Lower leg skin (tissue), 4 donors: ENCODE data around the gene VPS50. TPM values are rescaled to one million over a fixed set of nuclear protein-coding genes. Genes with fewer than 3 reads are reported as not detected.

ENCODE experiments used
- DNase-seq, 2 donors: peaks; one replicate each; pipeline ENCODE4 v3.0.0-alpha.2; 2019; ENCODE audit warnings: low spot score in 2 of 2
- H3K4me3 ChIP-seq: fragments of 200-600 bp; sonication (generic); 2 replicates; pipeline ENCODE4 v1.5.1; 2017; ENCODE audit warnings: mild to moderate bottlenecking, low read depth; ENCODE audit not compliant: poor library complexity, severe bottlenecking
- POLR2A ChIP-seq, 2 donors: fragments of 450-650 bp; IDR thresholded peaks; one replicate each; pipeline ENCODE4 v1.6.1; 2016 to 2017; ENCODE audit warnings: antibody characterized with exemption in 2 of 2, mild to moderate bottlenecking in 1 of 2, moderate library complexity in 1 of 2
- WGBS, 2 donors: methylation state at CpG; one replicate each; pipeline ENCODE4 v1.1.5; 2018; 5-methylcytosine and 5-hydroxymethylcytosine counted together
- intact Hi-C: fragments of 100-400 bp; cut with DNase I; formaldehyde crosslinking; loops from one replicate; pipeline ENCODE4 v1.15.0; 2023; ENCODE audit warnings: low total_unique reads
- total RNA-seq, 4 donors: library from RNA; depleted of rRNA; stranded (reverse); fragments of >200 nt; gene quantifications; one replicate each; pipeline ENCODE4 v1.1.0, GENCODE V29; 2016
- TF ChIP-seq, protein P1 (sequence below), 3 donors: fragments of 450-650 bp; IDR thresholded peaks; one replicate each; pipeline ENCODE4 v1.5.1; 2016; ENCODE audit warnings: antibody characterized with exemption in 3 of 3, mild to moderate bottlenecking in 3 of 3, moderate library complexity in 2 of 3

The VPS50 gene
- total RNA-seq, 4 donors from 2014 or later: 17.6 to 34.5 (median 24.6) TPM

DNA sequence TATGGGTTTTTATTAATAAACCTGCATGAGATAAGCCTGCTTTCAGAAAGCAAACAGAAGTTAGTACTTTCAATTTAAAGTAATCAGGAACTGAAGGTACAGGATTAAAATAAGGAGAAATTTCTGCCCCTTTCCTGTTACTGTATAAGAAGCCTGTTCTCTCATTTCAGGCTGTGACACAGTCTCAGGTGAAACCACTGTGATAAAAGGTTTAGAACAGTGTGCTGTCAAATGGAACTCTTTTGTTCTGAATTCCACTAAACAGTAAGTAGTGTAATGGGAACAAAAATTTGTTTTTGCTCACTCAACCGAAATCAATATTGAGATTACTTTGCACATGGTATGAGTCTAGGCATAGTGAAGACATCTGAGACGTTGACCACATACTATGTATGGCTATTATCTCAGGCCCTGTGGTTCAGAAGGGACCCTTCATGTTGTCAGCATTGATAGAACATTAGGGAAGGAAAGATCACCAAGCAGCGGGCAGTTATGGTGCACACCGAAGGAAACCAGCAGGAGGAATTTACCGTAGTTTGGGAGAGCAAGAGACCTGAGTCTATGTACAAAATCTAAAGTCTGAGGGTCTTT, 20.8 kb upstream of the VPS50 start:
- H3K4me3 ChIP-seq: no peak overlapping the region
- no peak for DNase-seq
- TF ChIP-seq, protein P1, sequence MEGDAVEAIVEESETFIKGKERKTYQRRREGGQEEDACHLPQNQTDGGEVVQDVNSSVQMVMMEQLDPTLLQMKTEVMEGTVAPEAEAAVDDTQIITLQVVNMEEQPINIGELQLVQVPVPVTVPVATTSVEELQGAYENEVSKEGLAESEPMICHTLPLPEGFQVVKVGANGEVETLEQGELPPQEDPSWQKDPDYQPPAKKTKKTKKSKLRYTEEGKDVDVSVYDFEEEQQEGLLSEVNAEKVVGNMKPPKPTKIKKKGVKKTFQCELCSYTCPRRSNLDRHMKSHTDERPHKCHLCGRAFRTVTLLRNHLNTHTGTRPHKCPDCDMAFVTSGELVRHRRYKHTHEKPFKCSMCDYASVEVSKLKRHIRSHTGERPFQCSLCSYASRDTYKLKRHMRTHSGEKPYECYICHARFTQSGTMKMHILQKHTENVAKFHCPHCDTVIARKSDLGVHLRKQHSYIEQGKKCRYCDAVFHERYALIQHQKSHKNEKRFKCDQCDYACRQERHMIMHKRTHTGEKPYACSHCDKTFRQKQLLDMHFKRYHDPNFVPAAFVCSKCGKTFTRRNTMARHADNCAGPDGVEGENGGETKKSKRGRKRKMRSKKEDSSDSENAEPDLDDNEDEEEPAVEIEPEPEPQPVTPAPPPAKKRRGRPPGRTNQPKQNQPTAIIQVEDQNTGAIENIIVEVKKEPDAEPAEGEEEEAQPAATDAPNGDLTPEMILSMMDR (IDR thresholded peaks at IDR 0.05): no peak
- TF ChIP-seq POLR2A (IDR thresholded peaks at IDR 0.05): no peak
- WGBS, 2 donors: 78 to 85% methylated on average over 5 of the region's 5 CpGs
- intact Hi-C loops: no loop called here

- WGBS, 2 donors: 20 to 23% methylated on average over 1 of the region's 1 CpG
- no peak for DNase-seq
- intact Hi-C loops: no loop called here
- H3K4me3 ChIP-seq: no peak overlapping the region
- TF ChIP-seq, protein P1 (IDR thresholded peaks at IDR 0.05): no peak
- no peak for TF ChIP-seq POLR2A (IDR thresholded peaks at IDR 0.05)
Observed at GRCh38 chr7:93212881-93213280, 19.3 kb upstream of the VPS50 start.

DNA sequence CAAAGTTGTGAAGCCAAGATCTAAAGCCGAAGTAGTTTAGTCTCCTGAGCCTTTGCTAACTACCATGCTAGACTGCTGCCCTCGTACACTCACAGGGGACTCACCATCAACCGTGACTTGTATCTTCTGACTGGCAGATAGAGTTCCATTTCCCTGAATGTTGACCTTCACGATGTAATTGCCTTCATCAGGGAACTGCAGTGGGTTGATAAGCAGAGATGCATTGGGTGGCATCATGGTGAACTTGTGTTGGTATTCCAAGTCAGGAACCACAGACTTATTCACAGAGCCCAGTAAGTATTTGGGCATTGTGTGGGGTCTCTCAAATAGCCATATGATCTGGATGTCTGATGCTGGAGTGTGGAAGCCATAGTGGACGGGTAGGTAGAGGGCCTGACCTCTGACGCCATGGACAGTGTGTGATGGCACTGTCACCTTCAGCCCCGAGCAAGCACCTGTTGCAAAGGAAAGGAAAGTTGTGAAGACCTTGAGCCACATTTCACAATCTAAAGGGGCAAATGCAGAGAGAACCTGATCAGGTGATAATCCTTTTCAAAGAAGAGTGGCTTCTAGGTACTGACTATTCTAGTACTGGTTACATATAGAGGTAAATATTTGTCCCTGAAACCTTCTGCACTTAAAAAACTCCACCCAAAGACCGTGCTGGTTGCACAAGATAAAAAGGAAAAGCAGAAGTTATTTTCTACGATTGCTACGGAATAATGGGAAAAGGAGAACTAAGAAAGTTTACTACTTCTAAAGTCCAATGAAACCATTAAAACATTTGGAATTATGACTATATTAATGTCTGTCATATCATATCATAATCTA, 13.0 kb upstream of the VPS50 start:
- H3K4me3 ChIP-seq: no peak overlapping the region
- WGBS, 2 donors: 78 to 80% methylated on average over 10 of the region's 10 CpGs
- intact Hi-C loops: no loop called here
- no peak for TF ChIP-seq POLR2A (IDR thresholded peaks at IDR 0.05)
- TF ChIP-seq, protein P1 (IDR thresholded peaks at IDR 0.05): no peak
- DNase-seq: no peak

- no peak for TF ChIP-seq POLR2A (IDR thresholded peaks at IDR 0.05)
- TF ChIP-seq, protein P1 (IDR thresholded peaks at IDR 0.05): no peak
- no peak overlapping the region for H3K4me3 ChIP-seq
- WGBS, 2 donors: 59 to 83% methylated on average over 1 of the region's 1 CpG
- intact Hi-C loops: no loop called here
- no peak for DNase-seq
Observed at GRCh38 chr7:93219868-93220267, 12.3 kb upstream of the VPS50 start.

DNA sequence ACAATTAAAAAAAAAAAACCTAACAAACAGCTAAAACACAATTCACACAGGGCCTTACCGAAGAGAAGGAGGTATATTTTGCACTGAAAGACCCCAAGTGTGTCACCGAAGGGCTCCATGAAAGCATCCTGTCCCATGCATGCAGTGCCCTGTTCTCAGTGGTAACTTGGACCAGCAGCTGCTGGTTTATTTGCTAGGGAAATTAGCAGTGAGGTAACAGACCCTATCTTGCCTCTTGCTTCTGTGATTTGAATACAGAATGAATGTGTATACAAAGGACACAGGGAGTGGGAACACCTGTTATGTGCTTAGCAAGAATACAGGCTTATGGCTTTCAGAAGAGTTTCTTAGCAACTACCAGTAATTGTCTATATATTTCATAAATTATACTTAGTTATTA, 5.9 kb upstream of the VPS50 start, which contains the start of gene HEPACAM2:
HEPACAM2 (minus strand) TSS at position 160 of the 400 bp plus-strand sequence.
- H3K4me3 ChIP-seq: no peak within 1 kb of the TSS
- no peak for TF ChIP-seq POLR2A (IDR thresholded peaks at IDR 0.05)
- TF ChIP-seq, protein P1 (IDR thresholded peaks at IDR 0.05): no peak
- 65 to 85% methylated on average over 2 of the region's 2 CpGs for WGBS, 2 donors
- intact Hi-C loops: no loop called here
- no peak for DNase-seq
